Measurements from ENCODE around the gene CARS1.

DNA sequence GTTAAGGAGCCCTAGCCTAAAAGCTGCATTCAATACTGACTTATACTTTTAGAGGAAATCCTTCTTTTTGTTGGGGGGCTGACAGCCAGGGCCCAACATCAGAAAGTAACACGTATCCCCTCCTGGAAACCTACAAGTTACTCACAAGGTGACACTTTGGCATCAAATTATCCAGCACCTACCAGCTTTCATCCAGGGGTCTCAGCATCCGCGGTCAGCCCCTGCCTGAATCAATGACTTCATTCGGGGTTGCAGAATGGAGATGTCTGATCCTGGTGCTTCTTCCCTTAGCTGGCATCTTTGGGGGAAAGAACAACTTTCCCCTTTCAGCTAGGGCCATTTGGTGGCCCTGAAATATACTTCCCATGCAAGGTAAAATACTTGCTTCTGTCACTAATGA lies 59.8 kb downstream of the CARS1 start:
- TF ChIP-seq, protein P1, sequence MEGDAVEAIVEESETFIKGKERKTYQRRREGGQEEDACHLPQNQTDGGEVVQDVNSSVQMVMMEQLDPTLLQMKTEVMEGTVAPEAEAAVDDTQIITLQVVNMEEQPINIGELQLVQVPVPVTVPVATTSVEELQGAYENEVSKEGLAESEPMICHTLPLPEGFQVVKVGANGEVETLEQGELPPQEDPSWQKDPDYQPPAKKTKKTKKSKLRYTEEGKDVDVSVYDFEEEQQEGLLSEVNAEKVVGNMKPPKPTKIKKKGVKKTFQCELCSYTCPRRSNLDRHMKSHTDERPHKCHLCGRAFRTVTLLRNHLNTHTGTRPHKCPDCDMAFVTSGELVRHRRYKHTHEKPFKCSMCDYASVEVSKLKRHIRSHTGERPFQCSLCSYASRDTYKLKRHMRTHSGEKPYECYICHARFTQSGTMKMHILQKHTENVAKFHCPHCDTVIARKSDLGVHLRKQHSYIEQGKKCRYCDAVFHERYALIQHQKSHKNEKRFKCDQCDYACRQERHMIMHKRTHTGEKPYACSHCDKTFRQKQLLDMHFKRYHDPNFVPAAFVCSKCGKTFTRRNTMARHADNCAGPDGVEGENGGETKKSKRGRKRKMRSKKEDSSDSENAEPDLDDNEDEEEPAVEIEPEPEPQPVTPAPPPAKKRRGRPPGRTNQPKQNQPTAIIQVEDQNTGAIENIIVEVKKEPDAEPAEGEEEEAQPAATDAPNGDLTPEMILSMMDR (IDR thresholded peaks at IDR 0.05 in 4 of 5, conservative IDR thresholded peaks at IDR 0.05 in 1 of 5), result no peak
- no peak for TF ChIP-seq POLR2A (IDR thresholded peaks at IDR 0.05)

Data from gastrocnemius medialis (tissue), 4 donors.